Stimulated activated naive B cell treated with anti-CD40 and anti-IgM and Interleukin-4, amounts not matched to agents 10 μg/mL and 1 μg/mL and 100 μg/mL, for 72 hours (primary cell): ENCODE measurements around the gene PI16.

ENCODE experiments used
- ATAC-seq, 2 donors: fragments of 150-1000 bp; cut with Tn5 transposase; replicated peaks; 2 replicates each; pipeline ENCODE4 v1.10.0; 2021; ENCODE audit warnings: moderate library complexity in 1 of 2
- DNase-seq: peaks from one replicate; pipeline ENCODE4 v3.0.0; 2021
- H3K27ac Mint-ChIP-seq: one replicate; pipeline ENCODE4 v1.8.0; 2022; ENCODE audit warnings: mild to moderate bottlenecking, mixed read lengths
- H3K27me3 Mint-ChIP-seq, 2 donors: one replicate each; pipeline ENCODE4 v1.8.0; 2022; ENCODE audit warnings: mixed read lengths in 2 of 2
- H3K36me3 Mint-ChIP-seq, 2 donors: one replicate each; pipeline ENCODE4 v1.8.0; 2022; ENCODE audit warnings: mixed read lengths in 2 of 2, mild to moderate bottlenecking in 1 of 2
- H3K4me1 Mint-ChIP-seq, 2 donors: one replicate each; pipeline ENCODE4 v1.8.0; 2022; ENCODE audit warnings: mixed read lengths in 2 of 2, mild to moderate bottlenecking in 1 of 2
- H3K4me3 Mint-ChIP-seq, 2 donors: one replicate each; pipeline ENCODE4 v1.8.0; 2022; ENCODE audit warnings: mild to moderate bottlenecking in 2 of 2, mixed read lengths in 2 of 2, moderate library complexity in 1 of 2
- H3K9me3 Mint-ChIP-seq, 2 donors: one replicate each; pipeline ENCODE4 v1.8.0; 2022; ENCODE audit warnings: mixed read lengths in 2 of 2, mild to moderate bottlenecking in 1 of 2

PI16 gene

DNA sequence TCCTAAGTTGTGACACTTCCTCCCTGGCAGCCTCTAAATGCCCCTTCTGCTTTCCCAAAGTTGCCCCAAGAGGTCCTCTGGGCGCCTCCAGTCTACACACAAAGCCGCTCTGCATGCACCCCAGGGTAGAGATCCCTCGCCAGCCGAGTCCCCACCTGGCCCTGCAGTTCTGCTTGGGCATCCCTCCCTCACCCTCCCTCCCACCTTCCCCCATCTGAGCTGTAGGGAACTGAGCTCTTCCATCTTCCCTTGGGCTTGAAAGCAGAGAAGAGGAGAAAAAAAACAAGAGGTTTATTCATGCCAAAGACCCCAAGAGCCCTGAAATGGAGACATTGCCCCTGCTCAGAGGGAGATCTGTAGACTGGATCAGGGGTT lies 45.2 kb downstream of the PI16 start:
- Mint-ChIP-seq H3K4me1 (peaks cover 36 to 49% of the 10 kb centered on the region in 2 donors), H3K9me3 (no peaks in the 10 kb centered on the region), H3K27ac (no peak overlapping the region), H3K36me3 (no peaks in the 10 kb centered on the region), H3K27me3 (no peaks in the 10 kb centered on the region), H3K4me3 (no peak overlapping the region)
- DNase-seq (no peak), ATAC-seq (no peak)

GRCh38 chr6:37004044-37004980 lies 49.8 kb downstream of the PI16 start:
- peak; percentile 54 to 60 for ATAC-seq
- Mint-ChIP-seq H3K36me3 (peaks cover 25 to 33% of the 10 kb centered on the region in 2 donors), H3K4me1 (peaks cover 52 to 81% of the 10 kb centered on the region in 2 donors), H3K27me3 (no peaks in the 10 kb centered on the region), H3K27ac (peak overlapping the region; percentile 94), H3K4me3 (peak overlapping the region; percentile 41 to 74), H3K9me3 (no peaks in the 10 kb centered on the region)
- DNase-seq = peak; percentile 64

DNA sequence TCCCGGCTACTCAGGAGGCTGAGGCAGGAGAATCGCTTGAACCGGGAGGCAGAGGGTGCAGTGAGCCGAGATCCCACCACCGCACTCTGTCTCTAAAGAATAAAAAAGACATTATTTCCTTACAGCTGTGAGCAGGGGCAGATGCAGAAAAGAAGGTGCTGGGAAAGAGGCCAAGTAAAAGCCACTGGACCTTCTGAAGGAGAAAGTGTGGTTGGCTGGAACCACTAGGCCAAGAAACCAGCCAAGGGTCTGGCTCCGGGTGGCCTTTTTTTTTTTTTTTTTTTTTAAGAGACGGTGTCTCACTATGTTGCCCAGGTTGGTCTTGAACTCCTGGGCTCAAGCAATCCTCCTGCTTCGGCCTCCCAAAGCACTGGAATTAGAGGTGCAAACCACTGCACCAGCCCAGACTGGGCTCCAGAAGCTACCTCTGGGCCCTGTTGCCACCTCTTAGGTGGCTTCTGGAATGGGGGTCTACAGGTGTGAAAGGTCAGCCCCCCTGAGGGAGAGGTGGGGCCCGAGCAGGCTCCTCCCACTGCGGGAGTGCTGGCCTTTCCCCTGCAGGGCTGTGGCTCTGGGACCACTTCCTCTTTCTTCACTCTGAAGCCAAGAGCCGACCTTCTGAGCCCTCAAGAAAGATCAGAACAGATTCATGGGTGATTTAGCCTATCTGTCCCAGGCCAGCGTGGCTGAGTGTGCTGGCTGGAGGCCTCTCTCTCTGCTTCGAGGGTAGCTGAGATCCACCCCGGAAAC lies 50.7 kb downstream of the PI16 start, which contains the start of gene FGD2:
Gene FGD2 (plus strand): TSS at position 595 of the 750 bp plus-strand sequence. CDS start 163 bp downstream, outside the sequence.
- Mint-ChIP-seq H3K36me3 (peaks cover 25 to 40% of the 10 kb centered on the region in 2 donors), H3K27me3 (no peaks in the 10 kb centered on the region), H3K27ac (peak within 1 kb of the TSS; percentile 98), H3K4me1 (peaks cover 48 to 75% of the 10 kb centered on the region in 2 donors), H3K9me3 (no peaks in the 10 kb centered on the region), H3K4me3 (peak within 1 kb of the TSS; percentile 88 to 98)
- DNase-seq = peak; percentile 82
- ATAC-seq = peak; percentile 82 to 83

- no peaks in the 10 kb centered on the region for H3K27me3 Mint-ChIP-seq
- peak overlapping the region; percentile 98 for H3K27ac Mint-ChIP-seq
- peaks cover 33 to 48% of the 10 kb centered on the region in 2 donors for H3K36me3 Mint-ChIP-seq
- H3K4me1 Mint-ChIP-seq = peaks cover 47 to 81% of the 10 kb centered on the region in 2 donors
- H3K4me3 Mint-ChIP-seq = peak overlapping the region; percentile 88 to 98
- DNase-seq (no peak), ATAC-seq (peak; percentile 14 to 22)
- H3K9me3 Mint-ChIP-seq = no peaks in the 10 kb centered on the region
Observed at GRCh38 chr6:37005827-37006567, 51.5 kb downstream of the PI16 start.

- Mint-ChIP-seq H3K4me1 (peaks cover 45 to 84% of the 10 kb centered on the region in 2 donors), H3K36me3 (peaks cover 38 to 56% of the 10 kb centered on the region in 2 donors), H3K27ac (peak overlapping the region; percentile 98), H3K4me3 (peak overlapping the region; percentile 88 to 98), H3K9me3 (no peaks in the 10 kb centered on the region), H3K27me3 (no peaks in the 10 kb centered on the region)
- DNase-seq (no peak), ATAC-seq (peak in 1 of 2 donors; percentile 2)
Observed at GRCh38 chr6:37006793-37007339, 52.3 kb downstream of the PI16 start.

GRCh38 chr6:37007340-37008043 lies 53.0 kb downstream of the PI16 start:
- Mint-ChIP-seq H3K4me3 (peak overlapping the region; percentile 88 to 98), H3K9me3 (no peaks in the 10 kb centered on the region), H3K27ac (peak overlapping the region; percentile 98), H3K36me3 (peaks cover 40 to 58% of the 10 kb centered on the region in 2 donors), H3K27me3 (no peaks in the 10 kb centered on the region), H3K4me1 (peaks cover 39 to 79% of the 10 kb centered on the region in 2 donors)
- ATAC-seq (peak; percentile 48 to 63), DNase-seq (peak; percentile 39)

GRCh38 chr6:37008484-37009465 lies 54.2 kb downstream of the PI16 start:
- Mint-ChIP-seq H3K4me1 (peaks cover 34 to 75% of the 10 kb centered on the region in 2 donors), H3K27ac (peak overlapping the region; percentile 98), H3K36me3 (peaks cover 49 to 68% of the 10 kb centered on the region in 2 donors), H3K27me3 (no peaks in the 10 kb centered on the region), H3K4me3 (peak overlapping the region; percentile 88 to 98), H3K9me3 (no peaks in the 10 kb centered on the region)
- DNase-seq (no peak), ATAC-seq (no peak)

DNA sequence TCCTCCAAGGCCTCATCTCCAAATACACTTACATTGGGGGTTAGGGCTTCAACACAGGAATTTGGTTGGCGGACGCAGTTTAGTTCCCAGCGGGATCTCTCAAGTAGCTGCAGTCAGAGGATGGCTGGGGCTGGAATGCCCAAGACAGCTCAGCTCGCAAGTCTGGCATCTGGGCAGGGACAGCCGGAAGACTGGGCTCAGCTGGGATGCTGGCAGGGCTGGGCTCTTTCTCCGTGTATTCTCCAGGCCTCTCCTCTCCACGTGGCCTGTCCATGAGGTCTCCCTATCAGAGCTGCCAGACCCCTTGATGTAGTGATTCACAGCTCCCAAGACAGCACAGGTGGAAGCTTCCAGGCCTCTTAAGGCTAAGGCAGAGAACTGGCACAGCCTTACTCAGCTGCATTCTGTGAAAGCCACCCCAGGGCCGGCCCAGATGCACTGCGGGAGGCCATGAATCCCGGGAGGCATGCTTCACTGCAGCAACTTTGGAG lies 55.9 kb downstream of the PI16 start:
- H3K4me3 Mint-ChIP-seq = peak overlapping the region in 1 of 2 donors; percentile 4
- DNase-seq (no peak), ATAC-seq (no peak)
- peaks cover 60 to 75% of the 10 kb centered on the region in 2 donors for H3K36me3 Mint-ChIP-seq
- H3K4me1 Mint-ChIP-seq = peaks cover 28 to 59% of the 10 kb centered on the region in 2 donors
- H3K27ac Mint-ChIP-seq = peak overlapping the region; percentile 84
- H3K9me3 Mint-ChIP-seq = no peaks in the 10 kb centered on the region
- no peaks in the 10 kb centered on the region for H3K27me3 Mint-ChIP-seq

- Mint-ChIP-seq H3K9me3 (no peaks in the 10 kb centered on the region), H3K27ac (peak overlapping the region; percentile 69), H3K4me3 (no peak overlapping the region), H3K4me1 (peaks cover 27 to 59% of the 10 kb centered on the region in 2 donors), H3K36me3 (peaks cover 56 to 71% of the 10 kb centered on the region in 2 donors), H3K27me3 (no peaks in the 10 kb centered on the region)
- ATAC-seq = no peak
- no peak for DNase-seq
Observed at GRCh38 chr6:37011656-37012378, 57.3 kb downstream of the PI16 start.

- peaks cover 21 to 59% of the 10 kb centered on the region in 2 donors for H3K4me1 Mint-ChIP-seq
- no peak for ATAC-seq
- no peak overlapping the region for H3K27ac Mint-ChIP-seq
- peaks cover 43 to 56% of the 10 kb centered on the region in 2 donors for H3K36me3 Mint-ChIP-seq
- H3K4me3 Mint-ChIP-seq = no peak overlapping the region
- no peak for DNase-seq
- no peaks in the 10 kb centered on the region for H3K9me3 Mint-ChIP-seq
- no peaks in the 10 kb centered on the region for H3K27me3 Mint-ChIP-seq
Observed at GRCh38 chr6:37013516-37014491, 59.3 kb downstream of the PI16 start.
